Ovary (tissue), 9 donors: ENCODE results near the gene MICA. TPM values are rescaled to one million over a fixed set of nuclear protein-coding genes. Genes with fewer than 3 reads are reported as not detected.

ENCODE experiments used
- DNase-seq, 5 donors: peaks; one replicate each; pipeline ENCODE4 v3.0.0-alpha.2; 2019 to 2020
- H3K27ac ChIP-seq, 2 donors: fragments of 200-600 bp; one replicate each; pipeline versions ENCODE4 v1.5.1 to v1.8.0; 2019 to 2022
- H3K27me3 ChIP-seq: fragments of 200-600 bp; one replicate; pipeline ENCODE4 v1.8.0; 2022
- H3K36me3 ChIP-seq: fragments of 200-600 bp; sonication (generic); one replicate; pipeline ENCODE4 v1.5.1; 2019
- H3K4me1 ChIP-seq: one replicate; pipeline ENCODE4 v1.8.1; 2013; ENCODE audit warnings: mild to moderate bottlenecking, moderate library complexity; ENCODE audit not compliant: insufficient read depth
- H3K4me3 ChIP-seq: fragments of 200-600 bp; sonication (generic); one replicate; pipeline ENCODE4 v1.5.1; 2017
- H3K9me3 ChIP-seq, 2 donors: fragments of 200-600 bp in 1 of 2; sonication (generic) in 1 of 2; one replicate each; pipeline versions ENCODE4 v1.5.1 to v1.8.1; 2013 to 2019; ENCODE audit warnings: mild to moderate bottlenecking in 1 of 2, moderate library complexity in 1 of 2
- EP300 ChIP-seq: sonication (generic); formaldehyde crosslinking; IDR thresholded peaks from one replicate; pipeline ENCODE4 v1.6.1; 2017; ENCODE audit warnings: antibody characterized with exemption
- POLR2A ChIP-seq: fragments of 450-650 bp; IDR thresholded peaks from one replicate; pipeline ENCODE4 v1.6.1; 2017; ENCODE audit warnings: antibody characterized with exemption, mild to moderate bottlenecking, moderate library complexity
- WGBS, 3 donors: extraction: QIAGEN DNeasy Blood & Tissue Kit in 1 of 3; methylation state at CpG; one replicate each; pipeline versions ENCODE4 v1.1.5 to v1.1.7; 2013 to 2017; 5-methylcytosine and 5-hydroxymethylcytosine counted together
- intact Hi-C, 4 donors: fragments of 100-400 bp; cut with DNase I; formaldehyde crosslinking; loops; one replicate each; pipeline versions ENCODE4 v1.11.0 to v1.15.1; 2022 to 2023
- polyA plus RNA-seq, 2 donors: library from polyadenylated mRNA; stranded (reverse); fragments of 200-250 nt in 1 of 2; fragments of 350-450 nt in 1 of 2; fragmentation: Illumina TruSeq in 1 of 2; extraction: RNeasy Lipid Tissue Mini Kit (QIAGEN cat#74804) in 1 of 2; gene quantifications; one replicate each; pipeline ENCODE4 v1.2.3, GENCODE V29; 2013 to 2014
- total RNA-seq, 7 donors: library from RNA; depleted of rRNA in 2 of 7; stranded (reverse); fragments of >200 nt in 2 of 7; fragmentation: NEBNext Ultra II Directional in 3 of 7; extraction: Animal tissue kit (Norgen Biotek cat#: 25700) in 3 of 7; gene quantifications; one replicate each; pipeline versions ENCODE4 v1.1.0 to v1.2.4, GENCODE V29; 2016 to 2023
- TF ChIP-seq, protein P1 (sequence below), 3 donors: fragments of 450-650 bp in 2 of 3; fragments of 200-600 bp in 1 of 3; IDR thresholded peaks; one replicate each; pipeline versions ENCODE4 v1.5.1 to v1.8.0; 2016 to 2022; ENCODE audit warnings: antibody characterized with exemption in 3 of 3, mild to moderate bottlenecking in 1 of 3
- donor health status: DM: no; HTN: no; CAD: no; lungs with moderate emphysema.
- donor health status: DM: no; HTN: no; CAD: no.
- donor health status: Bipolar disorder and iron deficiency.
- donor health status: DM: yes; HTN: yes; CAD: no.
- donor health status: DM: no; HTN: no; CAD: no.
- donor health status: DM: yes; HTN: yes; CAD: no.

Gene MICA
- total and polyA plus RNA-seq, 9 donors, result 15.8 to 48.9 (median 27.9) TPM

- no peaks in the 10 kb centered on the region for H3K4me1 ChIP-seq
- H3K9me3 ChIP-seq, result no peaks in the 10 kb centered on the region
- intact Hi-C loops, result no loop called here
- H3K27ac ChIP-seq, result no peak overlapping the region
- DNase-seq, result no peak
- H3K36me3 ChIP-seq, result no peaks in the 10 kb centered on the region
- no peak for TF ChIP-seq EP300
- TF ChIP-seq, protein P1, sequence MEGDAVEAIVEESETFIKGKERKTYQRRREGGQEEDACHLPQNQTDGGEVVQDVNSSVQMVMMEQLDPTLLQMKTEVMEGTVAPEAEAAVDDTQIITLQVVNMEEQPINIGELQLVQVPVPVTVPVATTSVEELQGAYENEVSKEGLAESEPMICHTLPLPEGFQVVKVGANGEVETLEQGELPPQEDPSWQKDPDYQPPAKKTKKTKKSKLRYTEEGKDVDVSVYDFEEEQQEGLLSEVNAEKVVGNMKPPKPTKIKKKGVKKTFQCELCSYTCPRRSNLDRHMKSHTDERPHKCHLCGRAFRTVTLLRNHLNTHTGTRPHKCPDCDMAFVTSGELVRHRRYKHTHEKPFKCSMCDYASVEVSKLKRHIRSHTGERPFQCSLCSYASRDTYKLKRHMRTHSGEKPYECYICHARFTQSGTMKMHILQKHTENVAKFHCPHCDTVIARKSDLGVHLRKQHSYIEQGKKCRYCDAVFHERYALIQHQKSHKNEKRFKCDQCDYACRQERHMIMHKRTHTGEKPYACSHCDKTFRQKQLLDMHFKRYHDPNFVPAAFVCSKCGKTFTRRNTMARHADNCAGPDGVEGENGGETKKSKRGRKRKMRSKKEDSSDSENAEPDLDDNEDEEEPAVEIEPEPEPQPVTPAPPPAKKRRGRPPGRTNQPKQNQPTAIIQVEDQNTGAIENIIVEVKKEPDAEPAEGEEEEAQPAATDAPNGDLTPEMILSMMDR (IDR thresholded peaks at IDR 0.05), result no peak
- no peak for TF ChIP-seq POLR2A
- WGBS, 3 donors, result 52 to 66% (median 54%) methylated on average over 9 of the region's 9 CpGs
- H3K4me3 ChIP-seq, result no peak overlapping the region
- H3K27me3 ChIP-seq, result no peaks in the 10 kb centered on the region
Observed at GRCh38 chr6:31378062-31378720, 25.2 kb upstream of the MICA start.

- intact Hi-C loops, result no loop called here
Observed at GRCh38 chr6:31378721-31379103, 24.7 kb upstream of the MICA start.

GRCh38 chr6:31379850-31380249 is 23.5 kb upstream of the MICA start:
- 47 to 57% (median 48%) methylated on average over 10 of the region's 10 CpGs for WGBS, 3 donors
- Histone ChIP-seq H3K27me3 (no peaks in the 10 kb centered on the region), H3K9me3 (no peaks in the 10 kb centered on the region), H3K27ac (no peak overlapping the region), H3K4me3 (no peak overlapping the region), H3K36me3 (no peaks in the 10 kb centered on the region), H3K4me1 (no peaks in the 10 kb centered on the region)
- TF ChIP-seq, protein P1 (IDR thresholded peaks at IDR 0.05), result no peak
- TF ChIP-seq POLR2A (no peak), EP300 (no peak)
- intact Hi-C loops, result no loop called here
- no peak for DNase-seq

More at GRCh38 chr6:31378721-31379103, 24.7 kb upstream of the MICA start:
- H3K9me3 ChIP-seq, result no peaks in the 10 kb centered on the region
- H3K27me3 ChIP-seq, result no peaks in the 10 kb centered on the region
- no peak for TF ChIP-seq EP300
- TF ChIP-seq, protein P1 (IDR thresholded peaks at IDR 0.05), result no peak
- TF ChIP-seq POLR2A, result no peak
- no peak overlapping the region for H3K27ac ChIP-seq
- H3K36me3 ChIP-seq, result no peaks in the 10 kb centered on the region
- H3K4me3 ChIP-seq, result no peak overlapping the region
- DNase-seq, result no peak
- whole genome bisulfite sequencing, 3 donors, result 63 to 72% (median 65%) methylated on average over 6 of the region's 6 CpGs
- H3K4me1 ChIP-seq, result no peaks in the 10 kb centered on the region

GRCh38 chr6:31381666-31382065 is 21.7 kb upstream of the MICA start:
- TF ChIP-seq, protein P1 (IDR thresholded peaks at IDR 0.05), result no peak
- TF ChIP-seq EP300, result no peak
- no peak for TF ChIP-seq POLR2A
- 49 to 67% (median 54%) methylated on average over 4 of the region's 4 CpGs for WGBS, 3 donors
- intact Hi-C loops, result no loop called here

More at GRCh38 chr6:31381666-31382065, 21.7 kb upstream of the MICA start:
- Histone ChIP-seq H3K27me3 (no peaks in the 10 kb centered on the region), H3K4me1 (no peaks in the 10 kb centered on the region), H3K36me3 (no peaks in the 10 kb centered on the region), H3K4me3 (no peak overlapping the region), H3K9me3 (no peaks in the 10 kb centered on the region), H3K27ac (no peak overlapping the region)
- no peak for DNase-seq
